GM12891 (cell line): ENCODE results near the gene HS3ST4.

Experiments
- PAX5 ChIP-seq: IDR thresholded peaks from 2 replicates; pipeline ENCODE4 v1.6.1; 2011; ENCODE audit warnings: low read length, moderate library complexity, mild to moderate bottlenecking; ENCODE audit not compliant: insufficient read depth, severe bottlenecking
- POLR2A ChIP-seq: IDR thresholded peaks from 2 replicates; pipeline ENCODE4 v1.6.1; 2011; ENCODE audit warnings: low read depth, low read length, control low read depth
- POLR2AphosphoS5 ChIP-seq: IDR thresholded peaks from 2 replicates; pipeline ENCODE4 v1.6.1; 2011; ENCODE audit warnings: low read depth, low read length, control low read depth
- SPI1 ChIP-seq: IDR thresholded peaks from 2 replicates; pipeline ENCODE4 v1.6.1; 2011; ENCODE audit warnings: low read depth, low read length, control low read depth
- TAF1 ChIP-seq: IDR thresholded peaks from 2 replicates; pipeline ENCODE4 v1.6.1; 2011; ENCODE audit warnings: low read depth, low read length, control low read depth

- TF ChIP-seq POLR2AphosphoS5 (no peak), POLR2A (no peak), TAF1 (no peak), SPI1 (no peak), PAX5 (no peak)
These were observed 399.8 kb downstream of the HS3ST4 start for GRCh38 chr16:26091511-26091910.
